ENCODE results near the gene SPNS1.
"Not testable (repeated sequence)": the region's sequence is repeated elsewhere in the genome, so short reads cannot be mapped to it uniquely, and the experiment has no call there.

SPNS1 gene, protein sequence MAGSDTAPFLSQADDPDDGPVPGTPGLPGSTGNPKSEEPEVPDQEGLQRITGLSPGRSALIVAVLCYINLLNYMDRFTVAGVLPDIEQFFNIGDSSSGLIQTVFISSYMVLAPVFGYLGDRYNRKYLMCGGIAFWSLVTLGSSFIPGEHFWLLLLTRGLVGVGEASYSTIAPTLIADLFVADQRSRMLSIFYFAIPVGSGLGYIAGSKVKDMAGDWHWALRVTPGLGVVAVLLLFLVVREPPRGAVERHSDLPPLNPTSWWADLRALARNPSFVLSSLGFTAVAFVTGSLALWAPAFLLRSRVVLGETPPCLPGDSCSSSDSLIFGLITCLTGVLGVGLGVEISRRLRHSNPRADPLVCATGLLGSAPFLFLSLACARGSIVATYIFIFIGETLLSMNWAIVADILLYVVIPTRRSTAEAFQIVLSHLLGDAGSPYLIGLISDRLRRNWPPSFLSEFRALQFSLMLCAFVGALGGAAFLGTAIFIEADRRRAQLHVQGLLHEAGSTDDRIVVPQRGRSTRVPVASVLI

DNA sequence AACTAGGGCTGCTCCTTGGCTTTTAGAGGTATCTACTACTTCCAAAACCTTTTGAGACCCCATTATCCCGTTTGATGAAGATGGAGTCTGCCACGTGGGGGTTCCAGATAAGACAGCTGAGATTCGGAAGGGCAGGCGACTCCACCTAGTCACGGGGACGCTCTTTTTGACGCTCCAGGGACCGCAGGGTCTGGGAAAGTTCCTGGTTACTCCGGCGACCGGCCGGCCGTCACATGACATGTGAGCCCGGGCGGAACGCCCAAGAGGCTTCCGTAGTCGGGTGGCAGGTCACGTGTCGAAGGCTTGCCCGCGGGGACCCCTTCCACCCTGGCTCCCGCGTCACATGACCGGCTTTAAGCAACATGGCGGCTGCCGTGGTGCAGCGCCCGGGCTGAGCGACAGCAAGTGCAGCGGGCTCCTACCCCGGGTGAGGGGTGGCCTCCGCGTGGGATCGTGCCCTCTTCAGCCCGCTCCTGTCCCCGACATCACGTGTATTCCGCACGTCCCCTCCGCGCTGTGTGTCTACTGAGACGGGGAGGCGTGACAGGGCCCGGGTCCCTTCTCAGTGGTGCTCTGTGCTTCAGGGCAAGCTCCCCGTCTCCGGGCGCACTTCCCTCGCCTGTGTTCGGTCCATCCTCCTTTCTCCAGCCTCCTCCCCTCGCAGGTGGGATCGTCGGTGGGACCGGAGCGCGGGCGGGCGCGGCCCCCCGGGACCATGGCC, at the start of gene SPNS1:
SPNS1 (plus strand) TSS at position 342 of the 721 bp plus-strand sequence; CDS start at position 716, 374 bp downstream.
- DNase-seq, result peak; percentile 93

DNA sequence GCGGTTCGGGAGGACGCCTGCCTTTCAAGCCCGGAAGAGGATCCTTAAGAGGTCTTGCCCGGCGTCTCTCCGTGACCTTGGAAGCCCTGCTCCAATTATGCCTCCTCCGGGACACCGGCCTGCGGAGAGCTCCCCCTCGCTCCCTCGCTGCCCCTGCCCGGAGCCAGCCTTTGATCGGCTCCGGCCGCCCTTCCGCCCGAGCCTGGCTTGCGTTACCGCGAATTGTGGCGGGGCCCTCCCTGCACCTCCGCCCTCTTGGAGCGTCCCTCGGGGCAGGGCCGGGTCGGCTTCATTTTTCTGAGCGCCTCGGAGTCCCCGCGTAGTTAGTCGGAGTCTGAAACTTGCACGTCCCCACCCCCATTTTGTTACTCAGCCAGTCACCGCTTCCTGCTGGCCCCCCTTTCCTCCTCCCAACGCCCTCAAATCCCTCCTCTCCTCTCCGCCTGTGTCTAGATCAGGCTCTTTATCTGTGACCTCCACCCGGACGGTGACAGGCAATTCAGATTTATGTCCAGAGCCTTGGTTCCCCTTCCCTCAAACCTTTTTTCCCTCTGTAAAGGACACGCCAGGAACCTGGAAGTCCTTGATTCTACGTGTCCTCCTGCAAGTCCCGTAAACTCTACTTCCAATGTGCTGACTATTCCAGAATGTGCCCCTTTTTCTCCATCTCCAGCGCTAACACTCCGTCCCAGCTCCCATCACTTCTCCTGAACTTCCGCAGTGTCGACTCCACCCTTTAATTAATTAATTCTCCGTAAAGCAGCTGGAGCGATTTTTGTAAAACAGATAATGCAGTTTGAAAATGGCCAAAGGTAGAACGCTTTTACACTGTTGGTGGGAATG, 49.0 kb upstream of the SPNS1 start:
- DNase-seq, result peak; percentile 52

DNA sequence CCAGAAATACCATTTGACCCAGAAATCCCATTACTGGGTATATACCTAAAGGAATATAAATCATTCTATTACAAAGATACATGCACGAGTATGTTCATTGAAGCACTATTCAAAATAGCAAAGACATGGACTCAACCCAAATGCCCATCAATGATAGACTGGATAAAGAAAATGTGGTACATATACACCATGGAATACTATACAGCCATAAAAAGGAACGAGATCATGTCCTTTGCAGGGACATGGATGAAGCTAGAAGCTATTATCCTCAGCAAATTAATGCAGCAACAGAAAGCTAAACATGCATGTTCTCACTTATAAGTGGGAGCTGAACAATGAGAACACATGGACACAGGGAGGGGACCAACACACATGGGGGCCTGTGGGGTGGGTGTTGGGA, 48.3 kb upstream of the SPNS1 start:
- not testable (repeated sequence) for DNase-seq

DNA sequence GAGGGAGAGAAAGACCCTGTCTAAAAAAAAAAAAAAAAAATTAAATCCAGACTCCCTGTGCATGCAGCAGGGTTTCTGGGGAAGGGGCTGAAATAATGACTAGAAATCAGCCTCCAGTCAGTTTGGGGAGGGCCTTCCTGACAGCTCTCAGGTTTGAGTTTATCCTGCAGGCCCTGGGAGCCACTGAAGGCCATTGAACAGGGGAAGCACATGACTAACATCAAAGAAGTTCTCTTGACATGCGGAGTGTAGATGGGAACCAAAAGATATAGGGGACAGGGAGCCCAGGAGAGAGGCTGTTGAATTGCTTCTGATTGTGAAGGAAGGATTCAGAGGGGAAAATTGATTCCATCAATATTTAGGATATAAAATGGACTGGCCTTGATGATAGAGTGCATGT, 46.8 kb upstream of the SPNS1 start:
- no peak for DNase-seq

DNA sequence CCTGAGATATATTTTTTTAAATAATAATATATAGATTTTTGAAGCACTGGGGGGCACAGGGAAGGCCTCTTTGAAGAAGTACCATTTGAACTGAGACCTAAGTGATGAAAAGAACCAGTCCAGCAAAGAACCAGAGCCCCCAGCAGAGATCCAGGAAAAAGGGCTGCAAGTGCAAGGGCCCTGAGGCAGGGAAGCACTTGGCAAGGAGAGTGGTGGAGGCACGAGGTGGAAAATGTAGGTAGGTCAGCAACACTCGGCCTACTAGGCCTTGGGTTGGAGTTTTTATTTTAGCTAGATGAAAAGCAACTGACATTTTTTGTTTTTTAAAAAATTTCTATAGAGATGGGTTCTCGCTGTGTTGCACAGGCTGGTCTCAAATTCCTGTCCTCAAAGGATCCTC, 44.4 kb upstream of the SPNS1 start:
- DNase-seq, result no peak

DNA sequence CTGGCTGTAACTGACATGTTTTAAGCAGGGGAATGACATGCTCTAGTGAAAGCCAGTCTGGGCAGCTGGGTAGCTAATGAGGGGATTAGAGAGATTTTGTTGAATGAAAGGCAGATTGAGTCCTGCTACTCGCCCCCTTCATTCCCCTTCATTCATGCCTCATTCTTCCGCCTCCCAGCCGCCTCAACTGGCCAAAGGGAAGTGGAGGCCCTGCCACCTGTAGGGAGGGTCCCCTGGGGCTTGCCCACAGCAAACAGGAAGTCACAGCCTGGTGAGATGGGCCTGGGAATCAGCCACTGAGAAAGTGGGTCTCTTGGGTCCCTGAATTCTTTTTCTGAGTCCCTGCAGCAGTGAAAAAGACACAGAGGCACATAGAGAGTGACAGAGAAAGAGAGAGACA, 43.9 kb upstream of the SPNS1 start:
- DNase-seq, result no peak

DNA sequence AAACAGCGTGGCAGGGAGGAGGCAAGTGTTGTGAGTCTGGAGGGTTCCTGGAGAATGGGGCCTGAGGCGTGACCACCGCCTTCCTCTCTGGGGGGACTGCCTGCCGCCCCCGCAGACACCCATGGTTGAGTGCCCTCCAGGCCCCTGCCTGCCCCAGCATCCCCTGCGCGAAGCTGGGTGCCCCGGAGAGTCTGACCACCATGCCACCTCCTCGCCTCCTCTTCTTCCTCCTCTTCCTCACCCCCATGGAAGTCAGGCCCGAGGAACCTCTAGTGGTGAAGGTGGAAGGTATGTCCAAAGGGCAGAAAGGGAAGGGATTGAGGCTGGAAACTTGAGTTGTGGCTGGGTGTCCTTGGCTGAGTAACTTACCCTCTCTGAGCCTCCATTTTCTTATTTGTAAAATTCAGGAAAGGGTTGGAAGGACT, 42.8 kb upstream of the SPNS1 start, which contains the start of gene CD19:
CD19 (plus strand) TSS at position 171 of the 425 bp plus-strand sequence; CDS start at position 201, 30 bp downstream.
- DNase-seq, result no peak

DNA sequence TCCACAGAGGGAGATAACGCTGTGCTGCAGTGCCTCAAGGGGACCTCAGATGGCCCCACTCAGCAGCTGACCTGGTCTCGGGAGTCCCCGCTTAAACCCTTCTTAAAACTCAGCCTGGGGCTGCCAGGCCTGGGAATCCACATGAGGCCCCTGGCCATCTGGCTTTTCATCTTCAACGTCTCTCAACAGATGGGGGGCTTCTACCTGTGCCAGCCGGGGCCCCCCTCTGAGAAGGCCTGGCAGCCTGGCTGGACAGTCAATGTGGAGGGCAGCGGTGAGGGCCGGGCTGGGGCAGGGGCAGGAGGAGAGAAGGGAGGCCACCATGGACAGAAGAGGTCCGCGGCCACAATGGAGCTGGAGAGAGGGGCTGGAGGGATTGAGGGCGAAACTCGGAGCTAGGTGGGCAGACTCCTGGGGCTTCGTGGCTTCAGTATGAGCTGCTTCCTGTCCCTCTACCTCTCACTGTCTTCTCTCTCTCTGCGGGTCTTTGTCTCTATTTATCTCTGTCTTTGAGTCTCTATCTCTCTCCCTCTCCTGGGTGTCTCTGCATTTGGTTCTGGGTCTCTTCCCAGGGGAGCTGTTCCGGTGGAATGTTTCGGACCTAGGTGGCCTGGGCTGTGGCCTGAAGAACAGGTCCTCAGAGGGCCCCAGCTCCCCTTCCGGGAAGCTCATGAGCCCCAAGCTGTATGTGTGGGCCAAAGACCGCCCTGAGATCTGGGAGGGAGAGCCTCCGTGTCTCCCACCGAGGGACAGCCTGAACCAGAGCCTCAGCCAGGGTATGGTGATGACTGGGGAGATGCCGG, 42.0 kb upstream of the SPNS1 start:
- no peak for DNase-seq

DNA sequence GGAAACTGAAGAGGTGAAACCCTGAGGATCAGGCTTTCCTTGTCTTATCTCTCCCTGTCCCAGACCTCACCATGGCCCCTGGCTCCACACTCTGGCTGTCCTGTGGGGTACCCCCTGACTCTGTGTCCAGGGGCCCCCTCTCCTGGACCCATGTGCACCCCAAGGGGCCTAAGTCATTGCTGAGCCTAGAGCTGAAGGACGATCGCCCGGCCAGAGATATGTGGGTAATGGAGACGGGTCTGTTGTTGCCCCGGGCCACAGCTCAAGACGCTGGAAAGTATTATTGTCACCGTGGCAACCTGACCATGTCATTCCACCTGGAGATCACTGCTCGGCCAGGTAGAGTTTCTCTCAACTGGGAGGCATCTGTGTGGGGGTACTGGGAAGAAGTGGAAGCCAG, 41.4 kb upstream of the SPNS1 start:
- no peak for DNase-seq

DNA sequence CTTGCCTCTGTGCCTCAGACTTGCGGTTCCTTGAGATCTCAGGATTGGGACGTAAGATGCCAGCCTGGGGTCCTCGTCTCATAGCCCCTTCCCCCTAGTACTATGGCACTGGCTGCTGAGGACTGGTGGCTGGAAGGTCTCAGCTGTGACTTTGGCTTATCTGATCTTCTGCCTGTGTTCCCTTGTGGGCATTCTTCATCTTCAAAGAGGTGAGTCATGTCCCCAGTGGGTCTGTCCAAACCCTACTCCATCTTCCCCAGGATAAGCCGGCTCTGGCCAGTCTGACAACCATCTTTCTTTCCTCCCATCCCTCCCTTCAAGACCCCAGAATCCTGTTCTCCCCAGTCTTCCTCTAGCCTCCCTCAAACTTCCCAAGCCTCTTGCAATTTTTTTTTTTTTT, 39.2 kb upstream of the SPNS1 start:
- DNase-seq, result no peak

DNA sequence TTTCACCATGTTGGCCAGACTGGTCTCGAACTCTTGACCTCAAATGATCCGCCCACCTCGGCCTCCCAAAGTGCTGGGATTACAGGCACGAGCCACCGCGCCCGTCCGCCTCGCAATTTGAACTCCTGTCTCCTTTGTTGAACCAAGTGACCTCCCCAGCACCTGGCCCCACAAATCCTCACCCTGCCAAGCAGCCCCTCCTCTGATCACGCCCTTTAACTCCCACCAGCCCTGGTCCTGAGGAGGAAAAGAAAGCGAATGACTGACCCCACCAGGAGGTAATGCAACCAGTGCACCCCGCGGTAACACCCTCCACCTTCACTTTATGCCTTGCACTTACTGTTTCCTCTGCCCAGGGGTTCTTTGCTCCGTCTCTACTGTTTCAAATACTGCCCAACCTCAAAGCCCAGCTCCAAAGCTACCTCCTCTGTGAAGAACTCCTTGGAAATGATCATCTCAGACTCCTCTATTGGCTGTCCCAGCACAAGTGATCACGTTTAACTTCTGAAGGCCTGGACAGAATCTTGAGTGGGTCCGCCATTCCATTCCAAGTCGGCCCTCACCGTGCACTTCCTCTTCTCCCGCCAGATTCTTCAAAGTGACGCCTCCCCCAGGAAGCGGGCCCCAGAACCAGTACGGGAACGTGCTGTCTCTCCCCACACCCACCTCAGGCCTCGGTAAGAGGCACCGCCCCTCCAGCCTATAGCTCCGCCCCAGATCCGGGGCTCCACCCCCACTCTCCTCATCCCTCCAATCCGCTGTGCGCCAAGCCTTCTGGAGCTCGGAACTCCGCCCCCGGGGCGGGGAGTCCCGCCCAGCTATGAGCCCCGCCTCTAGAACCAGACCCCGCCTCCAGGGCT, 38.4 kb upstream of the SPNS1 start:
- no peak for DNase-seq

DNA sequence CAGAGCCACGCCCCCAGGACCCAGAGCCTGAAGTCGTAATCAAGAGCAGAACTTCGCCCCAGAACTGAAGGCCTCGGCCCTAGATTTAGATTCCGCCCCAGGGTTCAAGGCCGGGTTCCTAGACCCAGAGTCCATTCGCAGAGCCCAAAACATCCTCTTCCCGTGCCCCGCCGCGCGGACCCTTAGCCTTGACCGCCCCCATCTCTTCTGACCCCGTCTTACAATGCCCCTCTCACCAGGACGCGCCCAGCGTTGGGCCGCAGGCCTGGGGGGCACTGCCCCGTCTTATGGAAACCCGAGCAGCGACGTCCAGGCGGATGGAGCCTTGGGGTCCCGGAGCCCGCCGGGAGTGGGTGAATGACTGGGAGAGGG, 37.8 kb upstream of the SPNS1 start:
- DNase-seq, result no peak

DNA sequence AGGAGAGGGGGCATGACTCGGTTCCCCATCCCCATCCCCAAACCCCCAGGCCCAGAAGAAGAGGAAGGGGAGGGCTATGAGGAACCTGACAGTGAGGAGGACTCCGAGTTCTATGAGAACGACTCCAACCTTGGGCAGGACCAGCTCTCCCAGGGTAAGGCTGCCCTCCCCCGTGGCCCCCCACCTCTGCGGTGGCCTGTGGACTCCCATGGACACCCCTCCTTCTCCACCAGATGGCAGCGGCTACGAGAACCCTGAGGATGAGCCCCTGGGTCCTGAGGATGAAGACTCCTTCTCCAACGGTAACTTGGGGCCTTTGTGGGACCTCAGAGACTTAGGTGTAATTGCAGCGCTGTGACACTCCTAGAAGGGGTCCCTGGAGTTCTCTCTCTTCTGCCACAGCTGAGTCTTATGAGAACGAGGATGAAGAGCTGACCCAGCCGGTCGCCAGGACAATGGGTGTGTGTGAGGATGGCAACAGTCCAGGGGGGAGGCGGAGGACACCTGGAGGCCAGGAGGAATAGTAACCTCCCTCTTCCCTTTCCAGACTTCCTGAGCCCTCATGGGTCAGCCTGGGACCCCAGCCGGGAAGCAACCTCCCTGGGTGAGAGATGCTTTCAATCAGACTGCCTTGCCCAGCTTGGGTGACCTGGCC, 37.2 kb upstream of the SPNS1 start:
- no peak for DNase-seq

DNA sequence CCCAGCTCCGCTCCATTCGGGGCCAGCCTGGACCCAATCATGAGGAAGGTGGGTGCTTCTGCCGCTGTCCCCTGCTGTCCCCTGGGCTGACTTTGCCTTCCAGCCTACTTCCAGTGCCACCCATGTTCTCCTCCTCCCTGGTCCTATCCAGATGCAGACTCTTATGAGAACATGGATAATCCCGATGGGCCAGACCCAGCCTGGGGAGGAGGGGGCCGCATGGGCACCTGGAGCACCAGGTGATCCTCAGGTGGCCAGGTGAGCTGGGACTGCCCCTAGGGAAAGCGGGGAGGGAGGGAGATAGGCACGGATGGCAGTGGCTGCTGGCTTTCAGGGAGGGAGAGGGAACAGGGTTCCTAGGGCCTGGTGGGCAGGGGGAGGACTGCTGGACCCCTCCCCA, 35.9 kb upstream of the SPNS1 start:
- no peak for DNase-seq

DNA sequence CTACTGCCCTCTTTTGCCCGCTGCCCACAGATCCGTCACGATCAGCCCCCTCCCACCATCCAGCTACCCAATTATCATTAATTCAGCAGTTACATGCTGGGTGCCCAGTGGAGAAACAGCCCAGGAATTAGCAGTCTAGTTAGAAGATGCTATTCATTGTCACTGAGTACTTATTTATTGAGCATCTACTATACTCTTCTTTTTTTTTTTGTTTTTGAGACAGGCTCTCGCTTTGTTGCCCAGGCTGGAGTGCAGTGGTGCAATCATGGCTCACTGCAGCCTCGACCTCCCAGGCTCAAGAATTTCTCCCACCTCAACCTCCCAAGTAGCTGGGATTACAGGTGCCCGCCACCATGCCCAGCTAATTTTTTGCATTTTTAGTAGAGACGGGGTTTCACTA, 34.8 kb upstream of the SPNS1 start:
- DNase-seq, result not testable (repeated sequence)

DNA sequence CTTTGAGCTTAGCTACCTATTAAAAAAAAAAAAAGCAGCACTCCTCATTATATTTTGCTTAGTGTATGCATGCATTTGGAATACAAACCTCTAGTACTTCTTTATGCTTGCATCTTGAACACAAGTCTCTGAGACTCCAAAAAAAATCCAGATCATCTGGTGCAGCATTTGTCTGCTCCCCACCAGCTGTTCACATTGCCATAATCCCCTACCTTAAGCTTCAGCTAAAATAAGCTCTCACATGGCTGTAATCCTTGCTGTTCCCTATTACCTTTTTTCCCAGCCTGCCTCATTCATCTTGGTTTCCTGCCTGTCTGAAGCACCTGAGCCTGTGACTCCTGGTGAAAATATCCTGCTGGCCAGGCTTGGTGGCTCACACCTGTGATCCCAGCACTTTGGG, 31.3 kb upstream of the SPNS1 start:
- DNase-seq, result no peak

DNA sequence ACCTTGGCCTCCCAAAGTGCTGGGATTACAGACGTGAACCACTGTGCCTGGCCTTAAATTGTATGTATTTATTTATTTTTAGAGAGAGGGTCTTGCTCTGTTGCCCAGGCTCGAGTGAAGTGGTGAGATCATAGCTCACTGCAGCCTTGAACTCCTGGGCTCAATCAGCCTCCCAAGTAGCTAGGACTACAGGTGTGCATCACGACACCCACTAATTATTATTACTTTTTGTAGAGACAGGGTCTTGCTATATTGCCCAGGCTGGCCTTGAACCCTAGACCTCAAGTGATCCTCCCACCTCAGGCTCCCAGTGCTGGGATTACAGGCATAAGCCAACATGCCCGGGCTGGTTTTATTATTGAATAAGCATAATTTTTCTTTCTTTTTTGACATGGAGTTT, 27.9 kb upstream of the SPNS1 start:
- DNase-seq, result no peak

DNA sequence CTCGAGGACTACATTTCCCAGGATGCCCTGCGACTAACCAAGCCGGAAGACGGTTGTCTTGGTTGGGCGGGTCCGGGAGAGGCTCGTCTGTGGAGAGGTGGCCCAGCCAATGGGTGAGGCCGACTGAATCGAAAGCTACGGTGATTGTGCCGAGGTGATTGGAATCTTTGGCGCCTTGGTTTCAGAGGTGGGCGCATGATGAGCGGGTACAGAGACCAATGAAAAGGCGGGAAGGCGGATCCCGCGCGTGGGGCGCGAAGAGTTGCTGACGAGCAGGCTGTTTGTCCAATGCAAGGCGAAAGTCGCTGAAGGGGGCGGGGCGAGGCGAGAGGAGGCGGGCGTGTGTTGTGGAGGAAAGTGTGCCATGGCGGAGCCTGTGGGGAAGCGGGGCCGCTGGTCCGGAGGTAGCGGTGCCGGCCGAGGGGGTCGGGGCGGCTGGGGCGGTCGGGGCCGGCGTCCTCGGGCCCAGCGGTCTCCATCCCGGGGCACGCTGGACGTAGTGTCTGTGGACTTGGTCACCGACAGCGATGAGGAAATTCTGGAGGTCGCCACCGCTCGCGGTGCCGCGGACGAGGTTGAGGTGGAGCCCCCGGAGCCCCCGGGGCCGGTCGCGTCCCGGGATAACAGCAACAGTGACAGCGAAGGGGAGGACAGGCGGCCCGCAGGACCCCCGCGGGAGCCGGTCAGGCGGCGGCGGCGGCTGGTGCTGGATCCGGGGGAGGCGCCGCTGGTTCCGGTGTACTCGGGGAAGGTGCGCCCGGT, 23.7 kb upstream of the SPNS1 start, which contains the start of gene NFATC2IP:
NFATC2IP (plus strand) TSS at position 290 of the 762 bp plus-strand sequence; CDS start at position 365, 75 bp downstream.
- peak; percentile 97 for DNase-seq

DNA sequence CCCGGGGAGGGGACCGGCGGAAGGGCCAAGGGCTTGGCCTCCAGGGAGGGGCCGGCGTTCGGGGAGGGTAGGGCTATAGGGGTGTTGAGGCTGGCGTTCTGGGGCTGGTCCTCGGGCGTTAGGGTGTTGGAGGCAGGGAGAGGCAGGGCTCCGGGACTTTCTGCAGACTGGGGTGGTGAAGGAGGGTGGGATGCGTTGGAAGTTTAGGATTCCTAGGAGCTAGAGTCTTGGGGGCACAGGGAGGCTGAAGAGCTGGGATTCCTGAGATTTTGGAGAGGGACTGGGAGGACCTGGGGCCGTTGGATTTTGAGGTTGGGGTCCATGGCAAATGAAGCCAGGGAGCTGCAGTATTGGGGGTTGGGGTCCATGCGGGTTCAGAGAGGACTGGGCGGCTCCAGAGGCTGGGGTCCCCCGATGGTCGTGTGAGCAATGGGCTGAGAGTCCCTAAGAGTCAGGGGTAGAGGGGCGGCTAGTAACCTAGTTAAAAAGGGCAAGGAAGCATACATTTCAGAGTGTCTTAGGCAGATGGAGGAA, 23.1 kb upstream of the SPNS1 start:
- no peak for DNase-seq

All from NCI-H1105 (cell line).